ENCODE data around the gene CAMTA1. TPM values are rescaled to one million over a fixed set of nuclear protein-coding genes. Genes with fewer than 3 reads are reported as not detected.

CAMTA1 gene
- total RNA-seq, 1 experiment from 2014 or later, result 82.2 TPM

DNA sequence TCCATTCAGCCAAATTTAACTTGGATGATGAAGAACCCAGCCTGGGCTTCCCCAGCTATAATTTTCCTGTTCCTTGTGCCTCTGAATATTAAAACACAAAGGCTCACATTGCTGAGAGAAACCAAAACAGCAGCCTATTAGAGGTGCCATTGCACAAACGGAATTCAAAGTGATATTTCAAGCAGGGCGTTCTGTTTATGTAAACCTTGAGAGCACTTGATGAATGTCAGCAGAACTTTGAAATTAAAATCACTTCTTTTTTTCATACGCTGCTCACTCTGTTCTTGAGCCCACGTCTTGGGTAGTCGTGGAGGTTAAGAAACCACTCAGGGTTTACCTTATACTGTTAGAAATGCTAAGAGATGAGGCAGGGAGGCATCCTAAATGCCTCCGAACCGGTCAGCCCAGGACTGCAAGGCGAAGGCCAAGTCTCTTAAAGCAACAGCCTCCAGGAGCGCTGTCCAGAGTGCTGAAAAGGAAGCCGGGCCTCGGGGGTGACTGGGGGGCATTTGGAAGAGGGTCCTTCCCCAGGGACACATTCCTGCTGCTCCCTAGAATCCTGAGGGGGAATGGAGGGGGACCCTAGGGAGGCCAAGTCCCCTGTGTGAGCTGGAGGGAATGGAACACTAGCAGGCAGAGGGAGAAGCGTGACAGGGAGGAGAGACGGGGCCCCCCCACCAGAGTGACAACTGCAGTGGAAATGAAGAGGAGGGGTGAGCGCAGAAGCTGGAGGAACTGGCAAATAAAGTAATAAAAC lies 831.0 kb downstream of the CAMTA1 start:
- CTCF ChIA-PET, result no interaction called here
- no peak overlapping the region for H3K27ac ChIP-seq (ENCODE audit: low read length)
- no peaks in the 10 kb centered on the region for H3K36me3 ChIP-seq (ENCODE audit: control insufficient read depth, insufficient read depth, low read length)
- TF ChIP-seq POLR2AphosphoS5 (IDR thresholded peaks at IDR 0.05; ENCODE audit: low read depth, low read length), result no peak
- TF ChIP-seq SIN3A (IDR thresholded peaks at IDR 0.05; ENCODE audit: borderline replicate concordance, insufficient read depth, low read depth, low read length), result no peak
- TF ChIP-seq, protein P1, sequence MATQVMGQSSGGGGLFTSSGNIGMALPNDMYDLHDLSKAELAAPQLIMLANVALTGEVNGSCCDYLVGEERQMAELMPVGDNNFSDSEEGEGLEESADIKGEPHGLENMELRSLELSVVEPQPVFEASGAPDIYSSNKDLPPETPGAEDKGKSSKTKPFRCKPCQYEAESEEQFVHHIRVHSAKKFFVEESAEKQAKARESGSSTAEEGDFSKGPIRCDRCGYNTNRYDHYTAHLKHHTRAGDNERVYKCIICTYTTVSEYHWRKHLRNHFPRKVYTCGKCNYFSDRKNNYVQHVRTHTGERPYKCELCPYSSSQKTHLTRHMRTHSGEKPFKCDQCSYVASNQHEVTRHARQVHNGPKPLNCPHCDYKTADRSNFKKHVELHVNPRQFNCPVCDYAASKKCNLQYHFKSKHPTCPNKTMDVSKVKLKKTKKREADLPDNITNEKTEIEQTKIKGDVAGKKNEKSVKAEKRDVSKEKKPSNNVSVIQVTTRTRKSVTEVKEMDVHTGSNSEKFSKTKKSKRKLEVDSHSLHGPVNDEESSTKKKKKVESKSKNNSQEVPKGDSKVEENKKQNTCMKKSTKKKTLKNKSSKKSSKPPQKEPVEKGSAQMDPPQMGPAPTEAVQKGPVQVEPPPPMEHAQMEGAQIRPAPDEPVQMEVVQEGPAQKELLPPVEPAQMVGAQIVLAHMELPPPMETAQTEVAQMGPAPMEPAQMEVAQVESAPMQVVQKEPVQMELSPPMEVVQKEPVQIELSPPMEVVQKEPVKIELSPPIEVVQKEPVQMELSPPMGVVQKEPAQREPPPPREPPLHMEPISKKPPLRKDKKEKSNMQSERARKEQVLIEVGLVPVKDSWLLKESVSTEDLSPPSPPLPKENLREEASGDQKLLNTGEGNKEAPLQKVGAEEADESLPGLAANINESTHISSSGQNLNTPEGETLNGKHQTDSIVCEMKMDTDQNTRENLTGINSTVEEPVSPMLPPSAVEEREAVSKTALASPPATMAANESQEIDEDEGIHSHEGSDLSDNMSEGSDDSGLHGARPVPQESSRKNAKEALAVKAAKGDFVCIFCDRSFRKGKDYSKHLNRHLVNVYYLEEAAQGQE (IDR thresholded peaks at IDR 0.05; ENCODE audit: insufficient read depth in 1 of 2, low read depth in 2 of 2, low read length in 1 of 2), result peak; percentile 95 to 99
- TF ChIP-seq, protein P2, sequence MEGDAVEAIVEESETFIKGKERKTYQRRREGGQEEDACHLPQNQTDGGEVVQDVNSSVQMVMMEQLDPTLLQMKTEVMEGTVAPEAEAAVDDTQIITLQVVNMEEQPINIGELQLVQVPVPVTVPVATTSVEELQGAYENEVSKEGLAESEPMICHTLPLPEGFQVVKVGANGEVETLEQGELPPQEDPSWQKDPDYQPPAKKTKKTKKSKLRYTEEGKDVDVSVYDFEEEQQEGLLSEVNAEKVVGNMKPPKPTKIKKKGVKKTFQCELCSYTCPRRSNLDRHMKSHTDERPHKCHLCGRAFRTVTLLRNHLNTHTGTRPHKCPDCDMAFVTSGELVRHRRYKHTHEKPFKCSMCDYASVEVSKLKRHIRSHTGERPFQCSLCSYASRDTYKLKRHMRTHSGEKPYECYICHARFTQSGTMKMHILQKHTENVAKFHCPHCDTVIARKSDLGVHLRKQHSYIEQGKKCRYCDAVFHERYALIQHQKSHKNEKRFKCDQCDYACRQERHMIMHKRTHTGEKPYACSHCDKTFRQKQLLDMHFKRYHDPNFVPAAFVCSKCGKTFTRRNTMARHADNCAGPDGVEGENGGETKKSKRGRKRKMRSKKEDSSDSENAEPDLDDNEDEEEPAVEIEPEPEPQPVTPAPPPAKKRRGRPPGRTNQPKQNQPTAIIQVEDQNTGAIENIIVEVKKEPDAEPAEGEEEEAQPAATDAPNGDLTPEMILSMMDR (IDR thresholded peaks at IDR 0.05), result no peak
- TF ChIP-seq TCF7L2 (IDR thresholded peaks at IDR 0.05; ENCODE audit: low read depth, low read length), result no peak
- intact Hi-C loops (cut with micrococcal nuclease; ENCODE audit: unreplicated experiment) (no loop called here), in situ Hi-C loops (cut with HindIII; ENCODE audit: low pct_unique_long_range_greater_than_20kb, low sequenced_read_pairs) (no loop called here)
- ATAC-seq (0 out of 2 replicates have a peak, but pooled peaks have one; percentile 40), DNase-seq (ENCODE audit: low read depth, low spot score) (no peak)
- no peaks in the 10 kb centered on the region for H3K4me1 ChIP-seq (ENCODE audit: control insufficient read depth, insufficient read depth, low read length)
- POLR2A ChIA-PET, result no interaction called here
- H3K9me3 ChIP-seq (ENCODE audit: control insufficient read depth, insufficient read depth, low read depth, low read length), result no peaks in the 10 kb centered on the region
- H3K27me3 ChIP-seq (ENCODE audit: control insufficient read depth, insufficient read depth, low read length), result peaks cover 6% of the 10 kb centered on the region
- no peak overlapping the region for H3K4me3 ChIP-seq (ENCODE audit: low read depth in 2 of 2, low read length in 2 of 2)
- BruUV-seq (replicated peaks), result no TSS peak

DNA sequence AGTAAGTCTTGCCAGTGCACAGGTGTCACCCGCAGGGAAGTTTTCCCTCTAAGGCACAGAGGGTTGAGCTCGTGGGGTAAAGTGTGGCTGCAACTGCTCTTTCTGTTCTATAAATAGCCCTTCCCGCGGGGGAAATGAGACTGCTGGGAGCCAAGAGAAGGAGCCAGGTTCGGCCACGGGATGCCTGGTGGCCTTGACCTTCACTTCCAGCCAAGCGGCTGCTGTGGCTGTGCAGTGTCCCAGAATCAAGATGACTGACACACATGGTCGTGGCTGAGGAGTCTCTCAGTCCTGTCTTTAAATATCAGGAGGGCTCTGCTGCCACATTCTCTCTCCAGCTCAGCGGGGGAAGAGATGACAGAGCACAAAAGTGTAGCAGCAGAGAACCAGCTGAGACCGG lies 831.7 kb downstream of the CAMTA1 start:
- DNase-seq (ENCODE audit: low read depth, low spot score) (no peak), ATAC-seq (no peak)
- POLR2A ChIA-PET, result no interaction called here
- intact Hi-C loops (cut with micrococcal nuclease; ENCODE audit: unreplicated experiment), result no loop called here
- Histone ChIP-seq H3K4me1 (ENCODE audit: control insufficient read depth, insufficient read depth, low read length) (no peaks in the 10 kb centered on the region), H3K27ac (ENCODE audit: low read length) (no peak overlapping the region), H3K4me3 (ENCODE audit: low read depth in 2 of 2, low read length in 2 of 2) (no peak overlapping the region), H3K27me3 (ENCODE audit: control insufficient read depth, insufficient read depth, low read length) (peaks cover 6% of the 10 kb centered on the region), H3K36me3 (ENCODE audit: control insufficient read depth, insufficient read depth, low read length) (no peaks in the 10 kb centered on the region), H3K9me3 (ENCODE audit: control insufficient read depth, insufficient read depth, low read depth, low read length) (no peaks in the 10 kb centered on the region)
- no TSS peak for BruUV-seq (replicated peaks)
- TF ChIP-seq, protein P1 (IDR thresholded peaks at IDR 0.05; ENCODE audit: insufficient read depth in 1 of 2, low read depth in 2 of 2, low read length in 1 of 2), result 0 out of 4 replicates have a peak, but pooled peaks of 1 of the 2 experiments have one; percentile 6
- TF ChIP-seq, protein P2 (IDR thresholded peaks at IDR 0.05), result no peak
- CTCF ChIA-PET, result no interaction called here
- in situ Hi-C loops (cut with HindIII; ENCODE audit: low pct_unique_long_range_greater_than_20kb, low sequenced_read_pairs), result no loop called here
